Measurements from ENCODE around the gene TRPM3. TPM values are rescaled to one million over a fixed set of nuclear protein-coding genes. Genes with fewer than 3 reads are reported as not detected.

Gene TRPM3
- total and polyA plus RNA-seq, 5 donors = 0.38 to 2.2 (median 1.2) TPM

DNA sequence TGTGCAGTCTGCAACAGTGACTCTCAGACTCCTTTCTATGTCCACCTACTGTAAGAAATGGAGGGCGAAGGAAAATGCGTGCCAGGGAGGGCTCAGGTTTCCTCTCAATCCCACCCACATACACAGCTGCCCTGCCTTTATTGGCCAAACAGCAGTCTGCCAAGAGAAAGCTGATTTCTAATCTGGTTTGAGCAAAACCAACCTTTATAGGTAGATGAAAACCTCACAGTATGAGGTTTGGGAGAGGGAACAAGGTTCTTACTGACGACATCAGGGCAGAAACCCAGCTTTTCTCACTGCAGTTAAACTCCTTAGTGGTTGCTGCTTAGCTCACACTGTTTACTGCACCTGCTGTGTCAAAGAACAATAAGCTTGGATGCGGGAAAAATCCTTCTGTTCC lies 554.7 kb downstream of the TRPM3 start:
- ATAC-seq (no peak), DNase-seq (no peak)
- Histone ChIP-seq H3K4me1 (ENCODE audit: control insufficient read depth, insufficient read depth, low read length) (no peaks in the 10 kb centered on the region), H3K9me3 (ENCODE audit: control insufficient read depth, low read length) (no peaks in the 10 kb centered on the region), H3K27me3 (ENCODE audit: control insufficient read depth, insufficient read depth) (no peaks in the 10 kb centered on the region), H3K27ac (ENCODE audit: low read length) (no peak overlapping the region), H3K4me3 (ENCODE audit: low read length) (no peak overlapping the region)
- intact Hi-C loops (cut with DNase I) = no loop called here
- WGBS = 81% methylated on average over 4 of the region's 4 CpGs

- H3K4me3 ChIP-seq (ENCODE audit: low read length) = no peak overlapping the region
- ATAC-seq (no peak), DNase-seq (no peak)
- H3K27me3 ChIP-seq (ENCODE audit: control insufficient read depth, insufficient read depth) = no peaks in the 10 kb centered on the region
- WGBS = 82% methylated on average over 3 of the region's 3 CpGs
- H3K27ac ChIP-seq (ENCODE audit: low read length) = no peak overlapping the region
- intact Hi-C loops (cut with DNase I) = no loop called here
- no peaks in the 10 kb centered on the region for H3K9me3 ChIP-seq (ENCODE audit: control insufficient read depth, low read length)
- H3K4me1 ChIP-seq (ENCODE audit: control insufficient read depth, insufficient read depth, low read length) = no peaks in the 10 kb centered on the region
Observed at GRCh38 chr9:70566066-70566465, 555.4 kb downstream of the TRPM3 start.

DNA sequence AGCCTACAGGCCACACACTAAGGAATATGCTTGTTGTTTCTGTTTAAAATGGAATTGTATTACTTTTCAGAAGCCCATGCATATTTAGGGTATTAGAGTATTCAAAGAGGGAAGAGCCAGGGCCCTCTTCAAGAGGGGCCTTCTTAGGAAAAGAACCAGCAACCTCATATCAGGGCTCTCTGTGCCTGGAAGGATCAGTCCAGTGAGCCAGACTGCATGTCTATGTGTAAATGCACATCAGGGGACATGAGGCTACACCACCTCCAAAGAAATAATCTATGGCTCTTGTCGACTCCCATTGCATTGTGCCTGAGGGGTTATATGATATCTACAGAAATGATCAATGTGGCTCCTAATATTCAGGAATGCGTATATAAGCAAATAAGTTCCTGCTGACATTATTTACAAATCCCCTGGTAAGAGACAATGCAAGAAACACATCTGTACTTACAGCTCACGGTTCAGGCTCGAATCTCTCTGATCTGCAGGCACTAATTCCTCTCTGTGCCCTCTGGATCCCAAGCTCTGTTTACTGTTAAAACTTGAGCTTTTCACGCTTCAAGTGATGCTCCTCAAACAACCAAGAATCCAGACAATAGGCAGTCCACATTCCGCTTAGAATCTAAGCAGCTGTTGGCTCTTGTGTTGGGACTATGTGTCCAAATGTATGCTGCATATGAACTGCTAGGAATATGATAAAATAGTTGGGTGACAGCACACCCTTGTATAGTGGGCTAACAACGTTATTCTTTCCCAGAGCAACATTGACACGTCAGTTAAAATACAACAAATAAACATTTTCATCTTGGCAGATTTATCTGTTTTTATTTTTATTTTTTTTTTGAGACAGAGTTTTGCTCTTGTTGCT lies 556.7 kb downstream of the TRPM3 start:
- H3K4me1 ChIP-seq (ENCODE audit: control insufficient read depth, insufficient read depth, low read length) = no peaks in the 10 kb centered on the region
- intact Hi-C loops (cut with DNase I) = no loop called here
- ATAC-seq = no peak
- 88% methylated on average over 8 of the region's 8 CpGs for WGBS
- no peak for DNase-seq
- no peak overlapping the region for H3K27ac ChIP-seq (ENCODE audit: low read length)
- no peaks in the 10 kb centered on the region for H3K9me3 ChIP-seq (ENCODE audit: control insufficient read depth, low read length)
- H3K4me3 ChIP-seq (ENCODE audit: low read length) = no peak overlapping the region
- H3K27me3 ChIP-seq (ENCODE audit: control insufficient read depth, insufficient read depth) = no peaks in the 10 kb centered on the region

- DNase-seq (no peak), ATAC-seq (peak; percentile 29 to 56)
- intact Hi-C loops (cut with DNase I) = no loop called here
- 72% methylated on average over 5 of the region's 5 CpGs for WGBS
- Histone ChIP-seq H3K9me3 (ENCODE audit: control insufficient read depth, low read length) (no peaks in the 10 kb centered on the region), H3K4me3 (ENCODE audit: low read length) (no peak overlapping the region), H3K4me1 (ENCODE audit: control insufficient read depth, insufficient read depth, low read length) (no peaks in the 10 kb centered on the region), H3K27me3 (ENCODE audit: control insufficient read depth, insufficient read depth) (no peaks in the 10 kb centered on the region), H3K27ac (ENCODE audit: low read length) (no peak overlapping the region)
Observed at GRCh38 chr9:70563431-70564204, 557.8 kb downstream of the TRPM3 start.

DNA sequence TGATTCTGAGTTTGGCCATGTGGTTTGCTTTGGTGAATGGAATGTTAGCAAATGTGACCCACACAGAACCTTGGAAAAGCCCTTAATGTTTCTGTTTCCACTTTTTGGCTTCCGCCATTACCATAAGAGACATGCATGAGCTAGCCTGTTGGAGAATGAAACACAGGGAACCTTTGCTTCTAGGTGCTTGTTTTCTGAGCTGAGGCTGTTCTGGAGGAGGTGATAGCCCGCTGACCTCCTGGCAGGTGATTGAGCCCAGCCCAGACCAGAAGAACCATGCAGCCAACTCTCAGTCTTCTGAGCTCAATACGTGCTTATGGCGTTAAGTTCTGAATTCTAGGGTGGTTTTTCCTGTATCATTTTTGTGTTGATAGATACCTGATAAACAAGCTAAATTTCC lies 558.4 kb downstream of the TRPM3 start:
- H3K27ac ChIP-seq (ENCODE audit: low read length) = peak overlapping the region; percentile 23
- WGBS = 91% methylated on average over 4 of the region's 4 CpGs
- intact Hi-C loops (cut with DNase I) = no loop called here

GRCh38 chr9:70561786-70562395 lies 559.5 kb downstream of the TRPM3 start:
- ATAC-seq = no peak
- H3K27ac ChIP-seq (ENCODE audit: low read length) = no peak overlapping the region
- intact Hi-C loops (cut with DNase I) = no loop called here

More for the DNA sequence above, 558.4 kb downstream of the TRPM3 start:
- H3K9me3 ChIP-seq (ENCODE audit: control insufficient read depth, low read length) = no peaks in the 10 kb centered on the region
- DNase-seq (no peak), ATAC-seq (no peak)
- H3K4me3 ChIP-seq (ENCODE audit: low read length) = no peak overlapping the region
- H3K27me3 ChIP-seq (ENCODE audit: control insufficient read depth, insufficient read depth) = no peaks in the 10 kb centered on the region
- no peaks in the 10 kb centered on the region for H3K4me1 ChIP-seq (ENCODE audit: control insufficient read depth, insufficient read depth, low read length)

GRCh38 chr9:70561111-70561510 lies 560.3 kb downstream of the TRPM3 start:
- ATAC-seq = no peak
- no peak overlapping the region for H3K4me3 ChIP-seq (ENCODE audit: low read length)
- H3K27me3 ChIP-seq (ENCODE audit: control insufficient read depth, insufficient read depth) = no peaks in the 10 kb centered on the region
- no peaks in the 10 kb centered on the region for H3K4me1 ChIP-seq (ENCODE audit: control insufficient read depth, insufficient read depth, low read length)
- H3K27ac ChIP-seq (ENCODE audit: low read length) = no peak overlapping the region
- no peaks in the 10 kb centered on the region for H3K9me3 ChIP-seq (ENCODE audit: control insufficient read depth, low read length)
- WGBS = 70% methylated on average over 4 of the region's 4 CpGs
- no peak for DNase-seq
- intact Hi-C loops (cut with DNase I) = no loop called here

More at GRCh38 chr9:70561786-70562395, 559.5 kb downstream of the TRPM3 start:
- DNase-seq = no peak
- 59% methylated on average over 3 of the region's 3 CpGs for WGBS
- no peaks in the 10 kb centered on the region for H3K9me3 ChIP-seq (ENCODE audit: control insufficient read depth, low read length)
- H3K4me3 ChIP-seq (ENCODE audit: low read length) = no peak overlapping the region
- no peaks in the 10 kb centered on the region for H3K27me3 ChIP-seq (ENCODE audit: control insufficient read depth, insufficient read depth)
- H3K4me1 ChIP-seq (ENCODE audit: control insufficient read depth, insufficient read depth, low read length) = no peaks in the 10 kb centered on the region

DNA sequence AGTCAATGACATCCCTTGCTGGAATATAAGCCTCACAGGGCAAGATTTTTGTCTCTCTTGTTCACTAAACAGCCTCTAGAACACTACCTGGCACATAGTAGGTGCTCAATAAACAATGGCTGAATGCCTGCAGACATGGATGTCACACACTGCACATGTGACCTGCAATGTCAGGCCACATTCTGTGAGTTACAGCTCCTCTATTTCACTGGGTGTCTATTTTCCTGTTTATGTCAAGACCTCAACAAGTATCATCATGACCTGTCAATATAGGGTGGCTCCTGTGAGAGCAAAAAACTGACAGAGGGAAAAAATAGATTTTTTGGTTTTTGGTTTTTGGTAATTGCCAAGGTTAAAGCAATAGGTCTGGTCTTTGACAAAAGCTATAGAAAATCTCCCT lies 562.3 kb downstream of the TRPM3 start:
- ATAC-seq = no peak

GRCh38 chr9:70557661-70558369 lies 563.6 kb downstream of the TRPM3 start:
- Histone ChIP-seq H3K4me3 (ENCODE audit: low read length) (no peak overlapping the region), H3K27me3 (ENCODE audit: control insufficient read depth, insufficient read depth) (no peaks in the 10 kb centered on the region), H3K9me3 (ENCODE audit: control insufficient read depth, low read length) (no peaks in the 10 kb centered on the region), H3K4me1 (ENCODE audit: control insufficient read depth, insufficient read depth, low read length) (peaks cover 4% of the 10 kb centered on the region), H3K27ac (ENCODE audit: low read length) (no peak overlapping the region)
- ATAC-seq = no peak
- intact Hi-C loops (cut with DNase I) = no loop called here
- 90% methylated on average over 6 of the region's 6 CpGs for WGBS
- DNase-seq = no peak

More for the DNA sequence above, 562.3 kb downstream of the TRPM3 start:
- Histone ChIP-seq H3K27me3 (ENCODE audit: control insufficient read depth, insufficient read depth) (no peaks in the 10 kb centered on the region), H3K27ac (ENCODE audit: low read length) (no peak overlapping the region), H3K9me3 (ENCODE audit: control insufficient read depth, low read length) (no peaks in the 10 kb centered on the region), H3K4me1 (ENCODE audit: control insufficient read depth, insufficient read depth, low read length) (peaks cover 1% of the 10 kb centered on the region), H3K4me3 (ENCODE audit: low read length) (no peak overlapping the region)
- intact Hi-C loops (cut with DNase I) = no loop called here
- DNase-seq = no peak

DNA sequence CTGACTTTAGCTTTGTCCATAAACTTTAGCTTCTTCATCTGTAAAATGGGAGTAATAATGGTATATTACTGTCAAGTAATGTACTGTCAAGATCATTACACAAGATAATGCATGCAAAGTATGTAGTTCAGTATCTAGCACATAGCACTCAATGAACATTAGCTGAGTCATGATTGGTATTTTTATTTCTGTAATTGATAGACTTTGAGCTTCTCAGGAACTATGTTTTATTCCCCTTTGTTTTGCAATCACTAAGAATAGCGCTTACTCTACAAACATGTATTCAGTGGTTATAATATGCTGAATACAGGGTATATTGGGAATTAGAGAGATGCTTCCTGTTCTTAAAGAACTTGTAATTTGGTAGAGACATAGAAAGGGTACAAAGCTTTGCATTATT lies 564.6 kb downstream of the TRPM3 start:
- H3K4me1 ChIP-seq (ENCODE audit: control insufficient read depth, insufficient read depth, low read length) = peaks cover 4% of the 10 kb centered on the region
- H3K9me3 ChIP-seq (ENCODE audit: control insufficient read depth, low read length) = no peaks in the 10 kb centered on the region
- intact Hi-C loops (cut with DNase I) = no loop called here
- DNase-seq (no peak), ATAC-seq (no peak)
- no peak overlapping the region for H3K4me3 ChIP-seq (ENCODE audit: low read length)
- no peaks in the 10 kb centered on the region for H3K27me3 ChIP-seq (ENCODE audit: control insufficient read depth, insufficient read depth)
- no peak overlapping the region for H3K27ac ChIP-seq (ENCODE audit: low read length)
- 92% methylated on average over 1 of the region's 1 CpG for WGBS

Data from right cardiac atrium (tissue), 5 donors.